Left hindlimb (tissue), 1 donor: ENCODE results near the gene LOXHD1.

Experiments
- DNase-seq: peaks from one replicate; pipeline ENCODE4 v3.0.0-alpha.2; 2018

LOXHD1 gene

GRCh38 chr18:46657115-46657955 is at the start of gene LOXHD1:
LOXHD1 (minus strand) TSS chr18:46657220; CDS start chr18:46657033, 187 bp downstream.
- no peak for DNase-seq

DNA sequence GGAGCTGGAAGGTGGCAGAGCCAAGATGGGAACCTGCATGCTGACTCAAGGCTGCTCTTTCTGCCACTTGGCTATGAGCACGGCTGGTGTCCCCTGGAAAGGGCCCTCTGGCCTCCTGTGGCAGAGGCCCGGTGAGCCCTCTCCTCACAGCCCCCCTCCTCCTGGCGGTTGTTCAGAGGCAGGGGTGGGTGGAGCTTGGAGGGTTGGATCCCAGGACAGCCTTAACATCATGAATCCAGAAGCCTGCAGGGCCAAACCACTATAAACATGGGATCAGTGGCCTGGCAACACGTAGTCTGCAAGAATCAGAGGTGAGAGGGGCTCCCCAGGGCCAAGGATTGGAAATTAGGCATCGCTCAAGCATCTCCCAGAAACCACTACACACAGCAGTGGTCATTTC is 48.5 kb upstream of the LOXHD1 start:
- DNase-seq: no peak

- DNase-seq: no peak
Measured at GRCh38 chr18:46704816-46705215, 47.8 kb upstream of the LOXHD1 start.

- no peak for DNase-seq
Measured at GRCh38 chr18:46704189-46704588, 47.2 kb upstream of the LOXHD1 start.

DNA sequence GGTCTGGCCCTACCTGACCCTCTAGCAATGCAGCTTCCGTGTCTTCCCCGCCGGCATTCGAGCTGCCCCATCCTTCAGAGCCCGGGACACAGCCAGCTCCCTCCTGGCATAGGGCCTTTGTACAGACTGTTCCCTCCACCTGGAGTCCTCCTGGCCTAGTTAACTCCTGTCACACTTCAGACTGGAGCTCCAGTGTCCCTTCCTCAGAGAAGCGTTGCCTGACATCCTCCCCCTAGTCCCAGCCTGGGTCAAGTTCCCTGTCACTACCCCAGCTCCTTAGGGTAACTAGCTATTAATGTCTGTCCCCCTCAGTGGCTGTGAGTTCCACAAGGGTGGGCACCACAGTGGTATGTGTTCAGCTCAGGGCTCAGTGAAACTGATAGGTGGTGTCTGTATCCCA is 45.5 kb upstream of the LOXHD1 start:
- no peak for DNase-seq

DNA sequence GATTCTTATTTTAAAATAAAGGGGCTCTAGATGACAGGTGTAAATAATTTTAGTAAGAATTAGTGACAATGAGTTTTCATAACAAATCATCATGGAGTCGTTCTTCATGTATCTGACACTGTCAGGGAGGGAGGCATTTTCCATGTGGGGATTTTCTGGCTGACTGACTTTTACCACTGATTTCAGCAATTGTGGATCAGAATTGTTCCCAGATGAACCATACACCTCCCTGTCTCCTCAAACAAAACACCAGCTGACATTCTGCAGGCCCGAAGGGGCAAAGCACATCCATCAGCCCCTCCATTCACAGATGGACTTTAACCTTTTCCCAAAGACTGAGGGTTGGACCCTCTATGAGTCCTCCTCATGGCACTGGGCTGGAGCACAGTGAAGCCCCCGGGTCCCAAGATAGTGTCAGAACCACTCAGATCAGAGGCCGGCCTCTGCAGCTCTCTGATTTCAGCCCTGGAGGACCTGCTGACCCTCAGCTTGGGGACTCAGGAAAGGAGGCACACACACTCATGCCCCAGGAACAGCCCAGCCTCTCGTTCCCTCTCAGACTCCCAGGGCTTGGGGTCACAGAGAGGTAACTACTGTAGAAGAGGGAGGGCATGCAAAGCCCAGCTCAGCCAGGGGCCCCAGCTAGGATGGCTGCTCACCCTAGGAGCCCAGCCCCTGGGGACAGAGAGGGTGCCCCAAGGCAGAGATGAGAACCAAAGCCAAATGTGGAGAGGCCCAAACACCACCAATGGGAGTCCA is 43.2 kb upstream of the LOXHD1 start:
- DNase-seq: no peak

DNA sequence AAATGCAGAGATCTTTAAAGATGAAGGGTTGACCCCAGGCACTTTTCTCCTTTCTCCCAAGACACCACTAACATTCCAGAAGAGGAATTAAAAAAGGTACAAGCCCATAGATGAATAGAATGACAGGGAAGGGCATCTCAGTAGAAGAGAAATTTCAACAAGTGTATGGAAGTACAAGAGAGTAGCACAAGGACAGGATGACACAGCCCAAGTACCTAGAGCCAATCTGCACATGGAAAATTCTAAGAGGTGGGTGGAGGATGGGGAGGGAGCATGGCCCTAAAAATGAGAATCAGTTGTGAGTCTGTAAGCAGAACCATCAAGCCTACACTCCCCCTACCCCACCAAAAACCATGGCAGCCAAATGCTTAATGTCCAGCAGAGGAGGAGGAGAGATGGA is 39.7 kb upstream of the LOXHD1 start:
- no peak for DNase-seq

DNA sequence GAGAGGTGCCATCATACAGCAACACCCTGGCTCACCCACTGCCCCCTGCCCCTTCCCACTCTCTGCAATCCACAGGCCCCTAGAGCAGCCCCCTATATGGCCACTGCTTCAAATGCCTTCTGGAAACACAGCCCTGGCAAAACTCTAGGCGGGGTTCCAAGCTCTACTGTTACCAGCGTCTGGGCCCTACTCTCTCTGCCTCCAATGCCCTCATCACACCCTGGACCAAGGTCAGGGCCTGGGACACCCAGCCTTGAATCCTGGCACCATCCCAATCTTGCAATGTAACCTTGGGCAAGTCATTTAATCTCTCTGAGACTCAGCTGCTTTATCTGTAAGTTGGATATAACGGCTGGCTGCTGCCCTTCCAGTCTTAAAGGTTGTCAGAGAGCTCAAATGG is 39.2 kb upstream of the LOXHD1 start:
- no peak for DNase-seq

DNA sequence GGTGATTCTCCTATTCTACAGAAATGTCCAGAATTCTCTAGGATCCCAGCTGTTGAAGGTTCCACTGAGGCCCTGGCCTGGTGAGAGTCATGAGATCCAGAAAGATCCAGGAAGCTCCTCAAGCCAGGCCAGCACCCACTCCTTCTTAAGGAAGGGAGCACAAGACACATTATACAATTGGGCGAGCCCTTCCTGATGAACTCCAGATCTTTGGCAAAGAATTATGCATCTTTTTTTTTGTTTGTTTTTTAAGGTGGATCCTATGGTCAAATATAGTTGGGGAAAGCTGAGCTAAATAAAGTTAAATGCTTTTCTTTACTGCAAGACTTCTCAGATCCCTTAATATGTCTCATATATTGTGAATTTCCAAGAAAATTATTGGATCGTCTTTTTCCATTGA is 37.0 kb upstream of the LOXHD1 start:
- no peak for DNase-seq

- DNase-seq: no peak
Measured at GRCh38 chr18:46688853-46689525, 32.0 kb upstream of the LOXHD1 start.

DNA sequence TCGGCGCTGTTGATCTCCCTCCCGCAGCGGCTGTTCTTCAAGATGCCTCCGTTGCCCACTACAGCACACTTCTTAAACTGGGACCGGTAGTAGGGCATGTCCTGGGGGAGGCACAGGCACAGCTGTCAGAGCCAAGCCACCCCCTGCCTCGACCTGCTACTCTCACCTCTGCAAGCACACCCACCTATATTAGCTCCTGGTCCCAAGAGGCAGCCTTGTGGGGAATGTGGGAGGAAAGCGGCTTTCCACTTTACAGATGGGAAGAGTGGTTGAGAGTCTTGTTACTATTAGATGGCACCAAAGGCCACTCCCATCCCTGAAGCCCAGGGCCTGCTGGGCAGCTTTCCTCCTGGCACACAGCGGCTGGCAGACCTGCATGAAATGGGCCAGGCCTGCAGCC is 29.2 kb upstream of the LOXHD1 start:
- no peak for DNase-seq

- no peak for DNase-seq
Measured at GRCh38 chr18:46683252-46683651, 26.2 kb upstream of the LOXHD1 start.

DNA sequence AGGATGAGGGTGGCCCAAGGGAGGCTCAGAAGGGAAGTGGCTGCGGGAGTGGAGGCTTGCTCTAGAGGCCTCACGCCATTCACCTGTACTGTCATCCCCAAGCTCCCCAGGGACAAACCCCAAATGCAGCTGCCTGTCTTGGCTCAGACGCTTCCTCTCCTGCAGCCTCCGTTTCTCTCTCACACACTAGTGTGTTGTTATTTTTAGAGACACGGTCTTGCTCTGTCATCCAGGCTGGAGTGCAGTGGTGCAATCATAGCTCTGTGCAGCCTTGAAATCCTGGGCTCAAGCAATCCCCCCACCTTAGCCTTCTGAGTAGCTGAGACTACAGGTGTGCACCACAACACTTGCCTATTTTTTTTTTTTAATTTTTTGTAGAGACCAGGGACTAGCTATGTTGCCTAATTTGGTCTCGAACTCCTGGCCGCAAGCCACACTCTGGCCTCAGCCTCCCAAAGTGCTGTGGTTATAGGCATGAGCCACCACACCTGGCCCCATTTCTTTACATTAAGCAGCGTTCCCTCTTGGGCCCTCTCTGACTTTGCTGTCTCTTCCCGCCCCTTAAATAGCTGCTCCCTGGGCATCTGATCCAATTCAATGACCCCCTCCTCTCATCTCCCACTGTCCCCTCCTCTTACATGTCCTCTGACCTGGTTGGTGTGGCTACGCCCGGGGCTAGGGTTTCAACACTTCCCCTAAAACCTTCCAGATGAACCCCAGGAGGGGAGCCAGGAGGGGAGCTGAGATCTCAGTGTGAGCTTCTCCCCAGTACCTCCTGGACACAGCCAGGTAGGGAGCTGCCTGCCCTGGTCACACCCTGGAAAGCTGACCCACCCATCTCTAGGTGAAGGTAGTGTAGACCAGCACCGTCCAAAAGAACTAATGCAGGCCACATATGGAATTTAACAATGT is 24.0 kb upstream of the LOXHD1 start:
- DNase-seq: no peak

- DNase-seq: no peak
Measured at GRCh38 chr18:46679846-46680598, 23.0 kb upstream of the LOXHD1 start.

DNA sequence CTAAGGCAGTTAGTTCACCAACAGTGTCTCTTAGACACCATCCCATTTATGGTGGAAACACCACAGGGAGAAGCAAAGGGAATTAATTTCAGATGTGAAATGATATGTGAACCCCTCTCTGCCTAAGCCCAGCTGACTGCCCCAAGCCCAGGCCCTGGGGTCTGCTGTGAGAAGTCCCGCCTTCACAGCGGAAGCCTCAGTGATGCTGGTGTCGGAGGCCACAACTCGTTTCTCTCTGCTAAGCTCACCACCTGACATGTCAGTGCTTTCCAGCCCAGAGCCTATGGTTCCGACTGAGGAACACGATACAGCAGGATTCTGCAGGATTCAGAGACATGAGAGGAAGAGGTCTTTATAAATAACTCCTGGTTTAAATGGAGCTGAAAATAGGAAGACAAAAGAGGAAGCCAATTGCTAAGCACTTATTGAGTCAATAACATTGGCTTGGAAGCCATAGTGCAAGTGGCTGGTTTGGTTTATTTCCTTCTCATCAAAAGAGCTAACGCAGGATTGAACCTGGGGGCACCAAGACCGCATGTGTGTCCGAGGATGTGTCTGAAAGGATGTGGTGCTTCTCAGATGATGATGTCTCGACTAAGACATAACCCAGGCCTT is 21.9 kb upstream of the LOXHD1 start:
- no peak for DNase-seq

- no peak for DNase-seq
Measured at GRCh38 chr18:46678041-46678440, 21.0 kb upstream of the LOXHD1 start.

DNA sequence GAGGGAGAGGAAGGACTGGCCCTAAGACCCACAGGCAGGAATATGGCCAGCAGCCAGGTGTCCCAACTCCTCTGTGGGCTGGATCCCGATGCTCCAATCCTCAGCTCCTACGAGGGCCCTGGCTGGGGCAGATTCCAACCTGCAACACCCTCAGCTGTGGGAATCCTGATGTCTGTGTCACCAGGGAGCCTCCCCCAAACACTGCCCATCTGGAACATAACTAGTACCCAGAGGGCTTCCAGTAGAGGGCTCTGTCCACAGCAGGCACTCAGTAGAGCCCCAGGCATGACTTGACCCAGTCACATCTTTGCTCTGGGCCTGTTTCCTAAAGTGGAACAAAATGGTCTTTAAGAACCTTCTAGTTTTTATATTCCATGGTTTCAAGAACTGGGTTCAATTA is 20.6 kb upstream of the LOXHD1 start:
- DNase-seq: no peak

- DNase-seq: no peak
Measured at GRCh38 chr18:46676182-46676835, 19.3 kb upstream of the LOXHD1 start.

DNA sequence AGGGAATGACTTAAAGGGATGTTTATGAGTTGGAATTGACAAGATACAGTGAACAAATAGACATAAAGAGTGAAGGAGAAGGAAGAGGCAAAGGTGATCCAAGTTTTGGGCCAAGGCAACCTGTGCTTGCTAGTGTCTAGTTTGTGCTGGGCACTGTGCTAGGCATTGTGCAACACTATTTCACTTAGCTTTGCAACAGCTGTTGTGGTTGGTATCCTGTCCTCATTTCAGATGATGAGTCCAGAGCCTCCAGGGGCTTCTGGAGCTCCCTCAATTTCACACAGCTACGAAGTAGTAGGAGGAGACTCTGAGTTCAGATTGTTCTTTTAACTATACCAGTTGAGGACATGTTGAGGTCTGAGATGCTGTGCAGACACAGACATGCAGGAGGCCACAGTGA is 18.1 kb upstream of the LOXHD1 start:
- no peak for DNase-seq

DNA sequence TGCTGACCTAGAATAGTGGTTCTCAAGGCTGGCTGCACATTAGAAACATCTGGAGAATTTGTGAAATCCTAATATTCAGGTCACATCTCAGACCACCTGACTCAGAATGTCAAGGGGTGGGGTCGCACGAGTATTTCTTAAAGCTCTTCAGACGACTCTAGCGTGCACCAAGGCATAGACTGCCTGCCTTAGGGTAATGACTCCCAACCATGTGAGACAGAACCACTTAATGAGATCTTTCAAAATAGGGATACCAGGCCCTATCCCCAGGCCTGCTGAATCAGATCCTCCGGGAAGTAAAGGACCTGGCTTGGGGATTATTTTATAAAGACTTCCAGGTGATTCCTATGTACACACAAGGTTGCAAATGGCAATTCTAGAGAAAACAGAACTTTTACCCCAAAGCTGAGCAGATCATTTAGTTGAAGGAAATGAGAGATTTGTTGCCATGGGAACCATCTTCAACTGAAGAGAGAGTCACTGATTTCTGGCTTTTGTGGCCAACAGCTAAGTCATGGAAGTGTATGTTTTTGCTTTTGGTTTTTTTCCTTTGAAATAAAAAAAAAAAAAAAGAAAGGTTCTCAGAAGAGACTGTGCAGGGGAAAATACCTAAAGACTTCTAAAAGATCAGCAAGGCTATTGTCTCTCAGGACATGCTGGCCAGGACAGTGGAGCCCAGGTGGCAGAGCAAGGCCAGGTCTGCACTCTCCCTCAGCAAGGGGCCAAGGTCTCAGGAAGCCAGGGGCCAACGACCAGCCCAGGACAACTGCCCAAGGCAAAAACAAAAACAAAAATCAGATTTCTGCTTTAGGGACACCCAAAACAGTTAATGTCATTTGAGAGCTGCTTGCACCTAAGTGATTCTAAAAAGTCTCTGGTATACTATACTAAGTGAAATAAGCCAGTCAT is 15.3 kb upstream of the LOXHD1 start:
- no peak for DNase-seq
